HG02642 (cell line): ENCODE results near the gene CHAT.

Source experiments
- ATAC-seq: cut with Tn5 transposase; IDR thresholded peaks from one replicate; pipeline ENCODE4 v1.9.1; 2021; ENCODE audit warnings: mild to moderate bottlenecking; ENCODE audit not compliant: unreplicated experiment, poor library complexity

Gene CHAT

GRCh38 chr10:49627038-49627437, 13.2 kb downstream of the CHAT start:
- no peak for ATAC-seq

GRCh38 chr10:49627644-49628247, 13.9 kb downstream of the CHAT start:
- no peak for ATAC-seq

GRCh38 chr10:49628599-49628998, 14.8 kb downstream of the CHAT start:
- ATAC-seq = no peak

GRCh38 chr10:49629431-49629881, 15.6 kb downstream of the CHAT start:
- no peak for ATAC-seq

GRCh38 chr10:49631975-49632374, 18.1 kb downstream of the CHAT start:
- ATAC-seq = no peak

- no peak for ATAC-seq
Observed at GRCh38 chr10:49632406-49633317, 18.8 kb downstream of the CHAT start.

- no peak for ATAC-seq
Observed at GRCh38 chr10:49633327-49634068, 19.7 kb downstream of the CHAT start.

- no peak for ATAC-seq
Observed at GRCh38 chr10:49634069-49634660, 20.3 kb downstream of the CHAT start.

GRCh38 chr10:49642311-49642710, 28.5 kb downstream of the CHAT start:
- ATAC-seq = no peak

GRCh38 chr10:49643241-49644034, 29.6 kb downstream of the CHAT start:
- ATAC-seq = no peak

- ATAC-seq = no peak
Observed at GRCh38 chr10:49644035-49644646, 30.3 kb downstream of the CHAT start.

- ATAC-seq = no peak
Observed at GRCh38 chr10:49645417-49645816, 31.6 kb downstream of the CHAT start.

GRCh38 chr10:49645871-49646870, 32.3 kb downstream of the CHAT start:
- ATAC-seq = no peak

- ATAC-seq = no peak
Observed at GRCh38 chr10:49647554-49647953, 33.7 kb downstream of the CHAT start.

- no peak for ATAC-seq
Observed at GRCh38 chr10:49647985-49648795, 34.4 kb downstream of the CHAT start.

GRCh38 chr10:49649294-49649693, 35.5 kb downstream of the CHAT start:
- ATAC-seq = no peak

GRCh38 chr10:49649936-49650723, 36.3 kb downstream of the CHAT start:
- ATAC-seq = no peak
